ENCODE measurements around the gene DPYD. TPM values are rescaled to one million over a fixed set of nuclear protein-coding genes. Genes with fewer than 3 reads are reported as not detected.

Gene DPYD
- total RNA-seq, 2 experiments from 2014 or later = 9.8 to 11.1 TPM

GRCh38 chr1:97464305-97464704 is 456.5 kb downstream of the DPYD start:
- Mint-ChIP-seq H3K27ac (no peak overlapping the region), H3K9me3 (peaks cover 4% of the 10 kb centered on the region), H3K27me3 (ENCODE audit: low read depth) (no peaks in the 10 kb centered on the region), H3K4me3 (no peak overlapping the region), H3K4me1 (ENCODE audit: low read depth) (no peaks in the 10 kb centered on the region), H3K36me3 (ENCODE audit: low read depth) (peaks cover 41% of the 10 kb centered on the region)
- CTCF ChIA-PET = no interaction called here
- intact Hi-C loops (cut with micrococcal nuclease) = no loop called here
- DNase-seq = no peak

GRCh38 chr1:97461782-97462181 is 459.1 kb downstream of the DPYD start:
- Mint-ChIP-seq H3K27ac (no peak overlapping the region), H3K27me3 (ENCODE audit: low read depth) (no peaks in the 10 kb centered on the region), H3K9me3 (peaks cover 2% of the 10 kb centered on the region), H3K4me1 (ENCODE audit: low read depth) (no peaks in the 10 kb centered on the region), H3K36me3 (ENCODE audit: low read depth) (peaks cover 32% of the 10 kb centered on the region), H3K4me3 (no peak overlapping the region)
- CTCF ChIA-PET = no interaction called here
- no peak for DNase-seq
- intact Hi-C loops (cut with micrococcal nuclease) = no loop called here

- Mint-ChIP-seq H3K4me1 (ENCODE audit: low read depth) (no peaks in the 10 kb centered on the region), H3K36me3 (ENCODE audit: low read depth) (peaks cover 7% of the 10 kb centered on the region), H3K27me3 (ENCODE audit: low read depth) (no peaks in the 10 kb centered on the region), H3K4me3 (no peak overlapping the region), H3K27ac (no peak overlapping the region), H3K9me3 (no peaks in the 10 kb centered on the region)
- no peak for DNase-seq
- CTCF ChIA-PET = no interaction called here
- intact Hi-C loops (cut with micrococcal nuclease) = no loop called here
Measured at GRCh38 chr1:97457446-97458089, 463.3 kb downstream of the DPYD start.

GRCh38 chr1:97451944-97452343 is 468.9 kb downstream of the DPYD start:
- H3K27ac Mint-ChIP-seq = no peak overlapping the region
- H3K9me3 Mint-ChIP-seq = no peaks in the 10 kb centered on the region
- no peak overlapping the region for H3K4me3 Mint-ChIP-seq
- H3K4me1 Mint-ChIP-seq (ENCODE audit: low read depth) = no peaks in the 10 kb centered on the region
- H3K27me3 Mint-ChIP-seq (ENCODE audit: low read depth) = no peaks in the 10 kb centered on the region
- no peak for DNase-seq
- CTCF ChIA-PET = interaction anchor here (0.6 kb wide), 1 partner anchor 118 kb away, joined by 3 read pairs; no protein-coding TSS in a partner anchor
- H3K36me3 Mint-ChIP-seq (ENCODE audit: low read depth) = peaks cover 13% of the 10 kb centered on the region
- intact Hi-C loops (cut with micrococcal nuclease) = no loop called here

GRCh38 chr1:97451046-97451826 is 469.6 kb downstream of the DPYD start:
- peaks cover 17% of the 10 kb centered on the region for H3K36me3 Mint-ChIP-seq (ENCODE audit: low read depth)
- no peak for DNase-seq
- no peaks in the 10 kb centered on the region for H3K27me3 Mint-ChIP-seq (ENCODE audit: low read depth)
- no peak overlapping the region for H3K27ac Mint-ChIP-seq
- no peaks in the 10 kb centered on the region for H3K4me1 Mint-ChIP-seq (ENCODE audit: low read depth)
- no peaks in the 10 kb centered on the region for H3K9me3 Mint-ChIP-seq
- no peak overlapping the region for H3K4me3 Mint-ChIP-seq
- CTCF ChIA-PET = interaction anchor here (0.6 kb wide), 1 partner anchor 119 kb away, joined by 3 read pairs; no protein-coding TSS in a partner anchor
- intact Hi-C loops (cut with micrococcal nuclease) = no loop called here

GRCh38 chr1:97441966-97442365 is 478.9 kb downstream of the DPYD start:
- no peak for DNase-seq
- no peak overlapping the region for H3K27ac Mint-ChIP-seq
- peaks cover 5% of the 10 kb centered on the region for H3K36me3 Mint-ChIP-seq (ENCODE audit: low read depth)
- CTCF ChIA-PET = no interaction called here
- no peaks in the 10 kb centered on the region for H3K4me1 Mint-ChIP-seq (ENCODE audit: low read depth)
- H3K4me3 Mint-ChIP-seq = no peak overlapping the region
- no peaks in the 10 kb centered on the region for H3K27me3 Mint-ChIP-seq (ENCODE audit: low read depth)
- intact Hi-C loops (cut with micrococcal nuclease) = no loop called here
- no peaks in the 10 kb centered on the region for H3K9me3 Mint-ChIP-seq

GRCh38 chr1:97433824-97434177 is 487.0 kb downstream of the DPYD start:
- no peaks in the 10 kb centered on the region for H3K4me1 Mint-ChIP-seq (ENCODE audit: low read depth)
- intact Hi-C loops (cut with micrococcal nuclease) = no loop called here
- no peak overlapping the region for H3K27ac Mint-ChIP-seq
- H3K36me3 Mint-ChIP-seq (ENCODE audit: low read depth) = peaks cover 6% of the 10 kb centered on the region
- no peaks in the 10 kb centered on the region for H3K9me3 Mint-ChIP-seq
- H3K27me3 Mint-ChIP-seq (ENCODE audit: low read depth) = no peaks in the 10 kb centered on the region
- DNase-seq = no peak
- H3K4me3 Mint-ChIP-seq = no peak overlapping the region
- CTCF ChIA-PET = interaction anchor here (0.7 kb wide), 1 partner anchor 317 kb away, joined by 3 read pairs; no protein-coding TSS in a partner anchor

- H3K9me3 Mint-ChIP-seq = no peaks in the 10 kb centered on the region
- CTCF ChIA-PET = interaction anchor here (0.7 kb wide), 1 partner anchor 317 kb away, joined by 3 read pairs; no protein-coding TSS in a partner anchor
- no peak overlapping the region for H3K4me3 Mint-ChIP-seq
- peaks cover 6% of the 10 kb centered on the region for H3K36me3 Mint-ChIP-seq (ENCODE audit: low read depth)
- H3K4me1 Mint-ChIP-seq (ENCODE audit: low read depth) = no peaks in the 10 kb centered on the region
- no peak overlapping the region for H3K27ac Mint-ChIP-seq
- no peaks in the 10 kb centered on the region for H3K27me3 Mint-ChIP-seq (ENCODE audit: low read depth)
- no peak for DNase-seq
- intact Hi-C loops (cut with micrococcal nuclease) = no loop called here
Measured at GRCh38 chr1:97433094-97433823, 487.6 kb downstream of the DPYD start.

GRCh38 chr1:97427371-97427770 is 493.5 kb downstream of the DPYD start:
- no peak for DNase-seq
- Mint-ChIP-seq H3K27ac (no peak overlapping the region), H3K9me3 (no peaks in the 10 kb centered on the region), H3K27me3 (ENCODE audit: low read depth) (no peaks in the 10 kb centered on the region), H3K36me3 (ENCODE audit: low read depth) (peaks cover 5% of the 10 kb centered on the region), H3K4me3 (no peak overlapping the region), H3K4me1 (ENCODE audit: low read depth) (no peaks in the 10 kb centered on the region)
- CTCF ChIA-PET = interaction anchor here (0.6 to 1.1 kb wide), 2 partner anchors 9 to 384 kb away, joined by 3 to 7 read pairs; no protein-coding TSS in a partner anchor
- intact Hi-C loops (cut with micrococcal nuclease) = no loop called here

- H3K4me3 Mint-ChIP-seq = no peak overlapping the region
- no peaks in the 10 kb centered on the region for H3K9me3 Mint-ChIP-seq
- DNase-seq = no peak
- CTCF ChIA-PET = no interaction called here
- H3K27me3 Mint-ChIP-seq (ENCODE audit: low read depth) = no peaks in the 10 kb centered on the region
- no peaks in the 10 kb centered on the region for H3K4me1 Mint-ChIP-seq (ENCODE audit: low read depth)
- intact Hi-C loops (cut with micrococcal nuclease) = no loop called here
- peaks cover 12% of the 10 kb centered on the region for H3K36me3 Mint-ChIP-seq (ENCODE audit: low read depth)
- no peak overlapping the region for H3K27ac Mint-ChIP-seq
Measured at GRCh38 chr1:97424209-97424608, 496.6 kb downstream of the DPYD start.

GRCh38 chr1:97423403-97423802 is 497.4 kb downstream of the DPYD start:
- intact Hi-C loops (cut with micrococcal nuclease) = no loop called here
- CTCF ChIA-PET = no interaction called here
- Mint-ChIP-seq H3K27ac (no peak overlapping the region), H3K4me1 (ENCODE audit: low read depth) (no peaks in the 10 kb centered on the region), H3K4me3 (no peak overlapping the region), H3K9me3 (no peaks in the 10 kb centered on the region), H3K27me3 (ENCODE audit: low read depth) (no peaks in the 10 kb centered on the region), H3K36me3 (ENCODE audit: low read depth) (peaks cover 14% of the 10 kb centered on the region)
- no peak for DNase-seq

- H3K27ac Mint-ChIP-seq = no peak overlapping the region
- no peaks in the 10 kb centered on the region for H3K9me3 Mint-ChIP-seq
- CTCF ChIA-PET = interaction anchor here (0.6 kb wide), 1 partner anchor 208 kb away, joined by 3 read pairs; no protein-coding TSS in a partner anchor
- H3K4me3 Mint-ChIP-seq = no peak overlapping the region
- H3K4me1 Mint-ChIP-seq (ENCODE audit: low read depth) = no peaks in the 10 kb centered on the region
- H3K36me3 Mint-ChIP-seq (ENCODE audit: low read depth) = peaks cover 14% of the 10 kb centered on the region
- no peaks in the 10 kb centered on the region for H3K27me3 Mint-ChIP-seq (ENCODE audit: low read depth)
- intact Hi-C loops (cut with micrococcal nuclease) = no loop called here
- no peak for DNase-seq
Measured at GRCh38 chr1:97417661-97418060, 503.2 kb downstream of the DPYD start.

Measured in activated naive CD4-positive, alpha-beta T cell treated with anti-CD3 and anti-CD28 coated beads for 36 hours (primary cell).